GM12801 (cell line): ENCODE results near the gene SALL3.

Experiments used
- CTCF ChIP-seq: IDR thresholded peaks from one replicate; pipeline ENCODE4 v1.5.1; 2011; ENCODE audit warnings: control low read depth; ENCODE audit not compliant: insufficient read length; ENCODE audit errors: extremely low read depth

SALL3 gene

GRCh38 chr18:78994531-78994930 is 14.9 kb downstream of the SALL3 start:
- TF ChIP-seq CTCF: no peak

GRCh38 chr18:78994977-78995582 is 15.5 kb downstream of the SALL3 start:
- no peak for TF ChIP-seq CTCF

GRCh38 chr18:78995740-78996395 is 16.2 kb downstream of the SALL3 start:
- no peak for TF ChIP-seq CTCF

GRCh38 chr18:78996741-78997490 is 17.3 kb downstream of the SALL3 start:
- no peak for TF ChIP-seq CTCF

- TF ChIP-seq CTCF: no peak
Measured at GRCh38 chr18:78998371-78999071, 18.9 kb downstream of the SALL3 start.

GRCh38 chr18:78999939-79000338 is 20.3 kb downstream of the SALL3 start:
- no peak for TF ChIP-seq CTCF

GRCh38 chr18:79000997-79001396 is 21.4 kb downstream of the SALL3 start:
- no peak for TF ChIP-seq CTCF
